ENCODE measurements around the gene CUX1.
A peak's percentile ranks its signal among the peaks of the same experiment; 100 is the strongest.

CUX1 gene

GRCh38 chr7:102234131-102234530 is 416.7 kb downstream of the CUX1 start:
- ChIA-PET POLR2A (no interaction called here), CTCF (interaction anchor here (0.6 kb wide), 1 partner anchor 565 kb away, joined by 3 read pairs; no protein-coding TSS in a partner anchor)
- H3K27ac ChIP-seq (ENCODE audit: extremely low read depth, low read depth, low read length), result no peak overlapping the region
- no peak overlapping the region for H3K4me3 ChIP-seq (ENCODE audit: low read depth, low read length)
- no peak for TF ChIP-seq KLF10 (tag by site-specific recombination; IDR thresholded peaks at IDR 0.05)
- H3K9me3 ChIP-seq (ENCODE audit: control insufficient read depth, insufficient read depth, low read depth, low read length), result no peaks in the 10 kb centered on the region
- H3K36me3 ChIP-seq (ENCODE audit: control insufficient read depth in 2 of 2, insufficient read depth in 1 of 2, low read length in 2 of 2), result peaks cover 8 to 17% of the 10 kb centered on the region in 2 experiments; a peak in 2 of 3 replicates
- H3K4me1 ChIP-seq (ENCODE audit: control insufficient read depth, insufficient read depth, low read length), result no peaks in the 10 kb centered on the region

DNA sequence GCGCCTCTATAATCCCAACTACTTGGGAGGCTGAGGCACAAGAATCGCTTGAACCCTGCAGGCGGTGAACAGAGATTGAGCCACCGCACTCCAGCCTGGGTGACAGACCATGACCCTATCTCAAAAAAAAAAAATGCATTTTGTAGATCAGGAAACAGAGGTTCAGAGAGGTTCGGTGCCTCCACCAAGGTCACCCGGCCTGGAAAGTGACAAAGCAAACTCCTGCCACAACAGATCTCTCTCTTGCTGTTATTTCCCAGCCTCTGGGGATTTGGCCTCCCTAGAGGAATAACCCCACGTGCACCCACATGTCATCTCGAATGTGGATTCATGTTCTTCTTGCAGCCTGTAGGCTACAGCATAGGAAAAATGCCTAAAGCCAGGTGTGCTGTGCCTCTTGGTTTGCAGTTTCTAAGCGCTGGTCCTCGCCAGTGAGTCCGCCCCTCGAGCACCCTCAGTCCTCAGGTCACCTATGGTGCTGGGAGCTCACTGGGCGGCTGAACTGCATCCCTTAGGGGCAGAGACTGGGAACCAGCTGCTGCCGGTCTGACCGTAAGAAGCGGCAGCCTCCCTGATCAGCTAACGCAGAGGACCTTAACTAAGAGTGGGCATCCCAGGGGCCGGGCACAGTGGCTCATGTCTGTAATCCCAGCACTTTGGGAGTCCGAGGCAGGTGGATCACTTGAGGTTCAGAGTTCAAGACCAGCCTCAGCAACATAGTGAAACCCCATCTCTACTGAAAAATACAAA is 417.6 kb downstream of the CUX1 start:
- TF ChIP-seq, protein P1, sequence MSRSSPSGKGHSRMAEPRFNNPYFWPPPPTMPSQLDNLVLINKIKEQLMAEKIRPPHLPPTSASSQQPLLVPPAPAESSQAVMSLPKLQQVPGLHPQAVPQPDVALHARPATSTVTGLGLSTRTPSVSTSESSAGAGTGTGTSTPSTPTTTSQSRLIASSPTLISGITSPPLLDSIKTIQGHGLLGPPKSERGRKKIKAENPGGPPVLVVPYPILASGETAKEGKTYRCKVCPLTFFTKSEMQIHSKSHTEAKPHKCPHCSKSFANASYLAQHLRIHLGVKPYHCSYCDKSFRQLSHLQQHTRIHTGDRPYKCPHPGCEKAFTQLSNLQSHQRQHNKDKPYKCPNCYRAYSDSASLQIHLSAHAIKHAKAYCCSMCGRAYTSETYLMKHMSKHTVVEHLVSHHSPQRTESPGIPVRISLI (tag by site-specific recombination; IDR thresholded peaks at IDR 0.05), result 0 out of 2 replicates have a peak, but pooled peaks have one; percentile 36
- TF ChIP-seq HOXD13 (CRISPR knock-in tag; IDR thresholded peaks at IDR 0.05; ENCODE audit: borderline replicate concordance) (no peak), KLF8 (tag by site-specific recombination; IDR thresholded peaks at IDR 0.05) (no peak)
- Histone ChIP-seq H3K36me3 (ENCODE audit: control insufficient read depth in 2 of 2, insufficient read depth in 1 of 2, low read length in 2 of 2) (peaks cover 8 to 20% of the 10 kb centered on the region in 2 experiments; a peak in 2 of 3 replicates), H3K4me1 (ENCODE audit: control insufficient read depth, insufficient read depth, low read length) (no peaks in the 10 kb centered on the region), H3K4me3 (ENCODE audit: low read depth, low read length) (no peak overlapping the region), H3K27ac (ENCODE audit: extremely low read depth, low read depth, low read length) (no peak overlapping the region), H3K9me3 (ENCODE audit: control insufficient read depth, insufficient read depth, low read depth, low read length) (no peaks in the 10 kb centered on the region)
- ChIA-PET POLR2A (no interaction called here), CTCF (interaction anchor here (0.6 to 2.2 kb wide), 2 partner anchors 13 to 44 kb away, joined by 3 to 5 read pairs; no protein-coding TSS in a partner anchor)

GRCh38 chr7:102236102-102236501 is 418.7 kb downstream of the CUX1 start:
- CTCF ChIA-PET, result interaction anchor here (0.6 to 2.6 kb wide), 13 partner anchors 9 to 693 kb away, joined by 3 to 15 read pairs (median 4); no protein-coding TSS in a partner anchor
- no peaks in the 10 kb centered on the region for H3K4me1 ChIP-seq (ENCODE audit: control insufficient read depth, insufficient read depth, low read length)
- H3K27ac ChIP-seq (ENCODE audit: extremely low read depth, low read depth, low read length), result no peak overlapping the region
- peaks cover 4 to 20% of the 10 kb centered on the region in 2 experiments; a peak in 2 of 3 replicates for H3K36me3 ChIP-seq (ENCODE audit: control insufficient read depth in 2 of 2, insufficient read depth in 1 of 2, low read length in 2 of 2)
- no peak for TF ChIP-seq ZNF341 (tag by site-specific recombination; IDR thresholded peaks at IDR 0.05; ENCODE audit: low read depth)
- no peaks in the 10 kb centered on the region for H3K9me3 ChIP-seq (ENCODE audit: control insufficient read depth, insufficient read depth, low read depth, low read length)
- H3K4me3 ChIP-seq (ENCODE audit: low read depth, low read length), result no peak overlapping the region
- POLR2A ChIA-PET, result no interaction called here

DNA sequence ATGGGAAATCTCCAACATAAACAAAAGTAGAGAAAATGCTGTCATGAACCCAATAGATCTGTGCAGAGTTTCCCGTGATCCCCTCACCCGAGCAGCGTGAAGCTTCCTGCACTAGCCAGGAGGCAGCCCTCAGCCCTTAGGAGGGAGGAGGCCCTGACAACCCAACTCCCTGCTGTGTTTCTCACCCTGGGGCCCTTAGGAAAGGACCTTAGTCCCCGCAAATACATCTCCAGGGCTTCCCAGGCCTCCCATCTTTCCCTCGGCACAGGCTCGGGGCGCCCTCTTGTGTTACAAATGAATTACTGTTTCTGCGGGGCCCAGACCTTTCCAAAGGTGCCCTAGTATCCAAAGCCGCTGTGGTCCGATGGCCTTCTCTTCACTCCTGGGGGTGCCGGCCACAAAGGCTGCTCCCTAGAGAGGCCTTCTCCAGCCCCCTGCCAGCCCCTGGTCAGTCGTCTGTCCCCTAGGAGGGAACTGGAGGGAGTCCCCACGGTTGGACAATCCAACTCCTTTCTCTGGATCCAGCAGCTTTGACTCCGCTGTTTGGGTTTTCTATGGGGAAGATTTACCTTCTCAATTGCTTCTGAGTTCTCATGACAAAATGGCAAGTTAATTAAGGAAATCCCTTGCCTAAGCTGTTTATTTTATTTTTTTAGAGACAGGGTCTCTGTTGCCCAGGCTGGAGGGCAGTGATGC is 419.3 kb downstream of the CUX1 start:
- H3K4me1 ChIP-seq (ENCODE audit: control insufficient read depth, insufficient read depth, low read length), result no peaks in the 10 kb centered on the region
- peaks cover 4 to 20% of the 10 kb centered on the region in 2 experiments; a peak in 2 of 3 replicates for H3K36me3 ChIP-seq (ENCODE audit: control insufficient read depth in 2 of 2, insufficient read depth in 1 of 2, low read length in 2 of 2)
- H3K4me3 ChIP-seq (ENCODE audit: low read depth, low read length), result no peak overlapping the region
- no peak overlapping the region for H3K27ac ChIP-seq (ENCODE audit: extremely low read depth, low read depth, low read length)
- POLR2A ChIA-PET, result no interaction called here
- no peaks in the 10 kb centered on the region for H3K9me3 ChIP-seq (ENCODE audit: control insufficient read depth, insufficient read depth, low read depth, low read length)
- CTCF ChIA-PET, result interaction anchor here (0.6 to 2.6 kb wide), 23 partner anchors 8 to 836 kb away, joined by 3 to 15 read pairs (median 4); no protein-coding TSS in a partner anchor
- peak; percentile 69 for TF ChIP-seq GLIS1 (tag by site-specific recombination; IDR thresholded peaks at IDR 0.05)
- no peak for TF ChIP-seq ZBTB21 (tag by site-specific recombination; IDR thresholded peaks at IDR 0.05)
- peak; percentile 77 for TF ChIP-seq ZBTB20 (tag by site-specific recombination; IDR thresholded peaks at IDR 0.05)
- no peak for TF ChIP-seq SP3 (tag by site-specific recombination; IDR thresholded peaks at IDR 0.05)
- TF ChIP-seq ZNF660 (tag by site-specific recombination; IDR thresholded peaks at IDR 0.05), result peak; percentile 65; the same call in 1 of the 2 replicates
- no peak for TF ChIP-seq ZNF112 (tag by site-specific recombination; IDR thresholded peaks at IDR 0.05)
- TF ChIP-seq ZNF175 (tag by site-specific recombination; IDR thresholded peaks at IDR 0.05), result no peak
- TF ChIP-seq ZSCAN30 (tag by site-specific recombination; IDR thresholded peaks at IDR 0.05), result peak; percentile 60
- TF ChIP-seq ZBTB48 (tag by site-specific recombination; IDR thresholded peaks at IDR 0.05), result peak; percentile 47; the same call in 1 of the 2 replicates
- TF ChIP-seq ZNF701 (tag by site-specific recombination; IDR thresholded peaks at IDR 0.05), result no peak
- TF ChIP-seq ZNF335 (tag by site-specific recombination; conservative IDR thresholded peaks at IDR 0.05), result peak; percentile 55
- TF ChIP-seq, protein P2, sequence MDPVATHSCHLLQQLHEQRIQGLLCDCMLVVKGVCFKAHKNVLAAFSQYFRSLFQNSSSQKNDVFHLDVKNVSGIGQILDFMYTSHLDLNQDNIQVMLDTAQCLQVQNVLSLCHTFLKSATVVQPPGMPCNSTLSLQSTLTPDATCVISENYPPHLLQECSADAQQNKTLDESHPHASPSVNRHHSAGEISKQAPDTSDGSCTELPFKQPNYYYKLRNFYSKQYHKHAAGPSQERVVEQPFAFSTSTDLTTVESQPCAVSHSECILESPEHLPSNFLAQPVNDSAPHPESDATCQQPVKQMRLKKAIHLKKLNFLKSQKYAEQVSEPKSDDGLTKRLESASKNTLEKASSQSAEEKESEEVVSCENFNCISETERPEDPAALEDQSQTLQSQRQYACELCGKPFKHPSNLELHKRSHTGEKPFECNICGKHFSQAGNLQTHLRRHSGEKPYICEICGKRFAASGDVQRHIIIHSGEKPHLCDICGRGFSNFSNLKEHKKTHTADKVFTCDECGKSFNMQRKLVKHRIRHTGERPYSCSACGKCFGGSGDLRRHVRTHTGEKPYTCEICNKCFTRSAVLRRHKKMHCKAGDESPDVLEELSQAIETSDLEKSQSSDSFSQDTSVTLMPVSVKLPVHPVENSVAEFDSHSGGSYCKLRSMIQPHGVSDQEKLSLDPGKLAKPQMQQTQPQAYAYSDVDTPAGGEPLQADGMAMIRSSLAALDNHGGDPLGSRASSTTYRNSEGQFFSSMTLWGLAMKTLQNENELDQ (tag by site-specific recombination; IDR thresholded peaks at IDR 0.05; ENCODE audit: low read depth), result no peak
- TF ChIP-seq KLF16 (tag by site-specific recombination; IDR thresholded peaks at IDR 0.05), result no peak
- TF ChIP-seq ZNF341 (tag by site-specific recombination; IDR thresholded peaks at IDR 0.05; ENCODE audit: low read depth), result peak; percentile 31; the same call in 1 of the 2 replicates
- no peak for TF ChIP-seq ZNF302 (tag by site-specific recombination; IDR thresholded peaks at IDR 0.05; ENCODE audit: low read depth)
- peak; percentile 79 for TF ChIP-seq IKZF3 (tag by site-specific recombination; IDR thresholded peaks at IDR 0.05)
- no peak for TF ChIP-seq ZNF513 (tag by site-specific recombination; IDR thresholded peaks at IDR 0.05)
- TF ChIP-seq ZBTB8A (tag by site-specific recombination; IDR thresholded peaks at IDR 0.05), result peak; percentile 29; the same call in 1 of the 2 replicates
